Anterior cingulate cortex (tissue), 58 donors: ENCODE results near the gene VMO1.
A peak's percentile ranks its signal among the peaks of the same experiment; 100 is the strongest.
"Not testable (repeated sequence)": the region's sequence is repeated elsewhere in the genome, so short reads cannot be mapped to it uniquely, and the experiment has no call there.

Source experiments
- DNase-seq, 58 donors: peaks; one replicate each; lab custom pipeline; 2025; lab: John Stamatoyannopoulos, UW

Gene VMO1, protein sequence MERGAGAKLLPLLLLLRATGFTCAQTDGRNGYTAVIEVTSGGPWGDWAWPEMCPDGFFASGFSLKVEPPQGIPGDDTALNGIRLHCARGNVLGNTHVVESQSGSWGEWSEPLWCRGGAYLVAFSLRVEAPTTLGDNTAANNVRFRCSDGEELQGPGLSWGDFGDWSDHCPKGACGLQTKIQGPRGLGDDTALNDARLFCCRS

DNA sequence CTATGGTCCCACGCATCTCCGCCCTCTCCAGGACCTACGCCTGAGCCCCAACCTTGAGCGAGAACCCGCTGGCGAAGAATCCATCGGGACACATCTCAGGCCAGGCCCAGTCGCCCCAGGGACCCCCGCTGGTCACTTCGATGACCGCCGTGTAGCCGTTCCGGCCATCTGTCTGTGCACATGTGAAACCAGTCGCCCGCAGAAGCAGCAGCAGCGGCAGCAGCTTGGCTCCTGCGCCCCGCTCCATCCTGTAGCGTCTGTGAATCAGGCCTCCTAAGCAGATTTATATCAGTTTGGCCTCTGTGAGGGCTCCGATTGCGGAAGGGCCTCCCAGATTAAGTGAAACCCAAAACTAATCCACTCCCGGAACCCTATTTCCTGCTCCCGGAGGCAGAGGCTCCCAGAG lies at the start of gene VMO1:
Gene VMO1 (minus strand): TSS at position 259 of the 406 bp plus-strand sequence. CDS start 12 bp downstream, at position 247.
- DNase-seq: peak in 3 of 58 donors; percentile 4 to 12 (median 5)

DNA sequence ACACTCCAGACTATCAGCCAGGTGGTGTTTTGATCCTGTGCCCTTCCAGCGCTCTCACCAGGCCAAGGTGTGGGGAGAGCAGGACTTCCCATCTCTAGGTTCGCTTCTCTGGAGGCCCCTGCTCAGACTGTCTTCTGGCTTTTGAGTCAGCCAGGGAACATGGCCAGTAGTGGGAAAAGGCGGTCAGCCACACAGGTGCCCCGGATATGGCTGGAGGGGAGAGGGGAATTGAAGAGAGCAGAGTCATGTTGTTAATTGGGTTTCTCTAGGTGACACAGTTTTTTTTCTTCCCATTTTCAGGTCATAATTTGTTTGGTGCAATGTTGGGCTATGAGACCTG lies 48.5 kb upstream of the VMO1 start:
- DNase-seq: peak in 1 of 58 donors; percentile 29

DNA sequence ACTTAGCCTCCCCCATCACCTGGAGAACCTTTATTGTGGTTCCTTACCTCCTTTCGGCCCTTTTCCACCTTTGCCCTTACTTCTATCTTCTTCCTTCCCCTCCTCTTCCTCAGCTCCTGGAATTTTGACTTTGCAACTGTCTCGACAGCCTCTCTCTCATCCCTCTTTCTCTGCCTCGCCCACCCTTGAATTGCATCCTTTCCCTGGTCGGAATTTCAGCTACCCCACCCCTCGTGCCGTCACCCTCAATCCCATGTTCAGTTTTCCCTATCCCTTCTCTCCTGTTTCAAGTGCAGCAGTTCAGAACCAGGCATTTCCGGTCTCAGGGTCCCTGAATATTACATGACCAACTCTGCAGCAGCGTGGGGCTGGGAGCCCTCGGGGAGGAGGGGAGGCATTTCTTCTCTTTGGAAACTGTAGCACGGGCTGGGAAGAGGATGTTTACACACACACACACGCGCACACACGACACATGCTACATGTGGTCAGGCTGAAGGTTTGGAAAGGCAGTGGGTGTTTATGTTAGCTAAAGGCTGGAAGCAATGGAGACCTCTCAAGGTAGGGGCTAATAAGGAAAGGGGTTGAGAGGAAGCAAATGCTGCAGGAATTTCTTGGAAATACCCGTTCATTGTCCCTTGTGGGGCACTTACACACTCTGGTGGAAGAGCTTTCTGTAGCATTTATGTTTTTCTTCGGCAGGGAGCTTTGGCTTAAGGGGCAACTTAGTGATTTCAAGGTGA lies 47.9 kb upstream of the VMO1 start:
- DNase-seq: peak in 14 of 58 donors; percentile 14 to 44 (median 28)

DNA sequence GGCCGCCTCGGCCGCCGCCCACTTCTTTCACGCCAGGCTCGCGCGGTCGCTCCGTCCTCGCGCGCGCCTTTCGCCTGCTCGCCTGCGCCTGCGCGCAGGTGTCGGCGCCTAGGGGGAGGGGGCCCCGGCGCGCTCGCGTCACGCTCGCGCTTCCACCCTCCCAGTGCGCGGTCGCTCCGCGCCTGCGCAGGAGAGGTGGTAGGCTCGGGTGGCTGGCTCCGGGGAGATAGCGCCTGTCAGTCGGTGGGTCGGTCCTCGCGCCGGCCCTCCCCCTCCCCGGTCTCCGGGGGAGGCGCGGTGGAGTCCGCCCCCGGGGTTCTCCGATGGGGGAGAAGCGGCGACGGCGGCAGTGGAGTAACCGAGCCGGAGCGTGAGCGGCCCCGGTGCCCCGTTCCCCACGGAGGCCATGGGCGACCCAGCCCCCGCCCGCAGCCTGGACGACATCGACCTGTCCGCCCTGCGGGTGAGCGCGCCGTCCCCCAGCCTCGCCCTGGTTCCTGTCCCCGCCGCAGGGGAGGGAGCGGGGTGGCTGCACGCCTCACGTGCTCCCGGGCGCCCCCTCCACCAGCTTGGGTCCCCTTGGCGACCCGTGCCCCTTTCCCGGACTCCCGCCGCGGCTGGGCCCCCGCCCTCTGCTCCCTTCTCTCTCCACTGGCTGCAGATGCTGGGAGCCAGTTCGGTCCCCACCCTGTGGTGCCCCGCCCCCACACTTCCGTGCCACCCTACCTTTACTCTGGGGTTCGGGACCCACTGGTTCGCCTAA lies 47.2 kb upstream of the VMO1 start, which contains the start of gene MINK1:
Gene MINK1 (plus strand): TSS at position 163 of the 763 bp plus-strand sequence. CDS start 244 bp downstream, at position 407.
- DNase-seq: peak in 56 of 58 donors; percentile 26 to 91 (median 82)

DNA sequence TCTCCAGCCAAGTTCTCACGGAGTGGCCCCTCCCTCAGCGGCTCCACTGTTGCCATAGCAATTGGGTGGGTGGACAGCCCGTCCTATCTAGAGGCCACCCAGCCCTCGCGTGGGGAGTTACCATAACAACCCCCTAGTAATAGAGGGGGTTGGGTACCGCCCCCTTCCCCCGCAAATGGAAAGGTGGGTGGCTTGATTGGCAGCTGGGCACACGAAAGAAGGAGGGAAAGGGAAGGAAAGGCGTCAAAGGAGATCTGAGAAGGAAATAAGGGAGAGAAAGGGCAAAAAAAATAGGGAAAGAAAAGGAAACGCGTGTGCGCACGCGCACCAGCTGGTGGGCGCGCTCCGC lies 46.6 kb upstream of the VMO1 start:
- not testable (repeated sequence) for DNase-seq

DNA sequence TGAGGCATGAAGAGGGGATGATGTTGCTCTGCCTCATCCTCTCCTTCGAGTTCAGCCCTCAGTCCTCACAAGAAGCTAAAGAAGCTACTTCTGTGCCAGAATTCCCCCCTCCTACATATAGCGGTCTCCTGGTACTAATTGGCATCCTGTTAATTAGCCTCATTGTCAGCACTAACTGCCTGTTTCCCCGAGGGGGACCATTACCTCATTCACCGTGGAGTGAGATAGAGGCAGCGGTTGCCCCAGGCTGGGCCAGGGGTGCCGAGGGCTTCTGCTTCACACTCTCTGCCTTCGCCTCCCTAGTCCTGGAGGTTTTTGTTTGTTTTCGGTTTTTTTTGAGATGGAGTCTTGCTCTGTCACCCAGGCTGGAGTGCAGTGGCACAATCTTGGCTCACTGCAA lies 41.2 kb upstream of the VMO1 start:
- DNase-seq: no peak

DNA sequence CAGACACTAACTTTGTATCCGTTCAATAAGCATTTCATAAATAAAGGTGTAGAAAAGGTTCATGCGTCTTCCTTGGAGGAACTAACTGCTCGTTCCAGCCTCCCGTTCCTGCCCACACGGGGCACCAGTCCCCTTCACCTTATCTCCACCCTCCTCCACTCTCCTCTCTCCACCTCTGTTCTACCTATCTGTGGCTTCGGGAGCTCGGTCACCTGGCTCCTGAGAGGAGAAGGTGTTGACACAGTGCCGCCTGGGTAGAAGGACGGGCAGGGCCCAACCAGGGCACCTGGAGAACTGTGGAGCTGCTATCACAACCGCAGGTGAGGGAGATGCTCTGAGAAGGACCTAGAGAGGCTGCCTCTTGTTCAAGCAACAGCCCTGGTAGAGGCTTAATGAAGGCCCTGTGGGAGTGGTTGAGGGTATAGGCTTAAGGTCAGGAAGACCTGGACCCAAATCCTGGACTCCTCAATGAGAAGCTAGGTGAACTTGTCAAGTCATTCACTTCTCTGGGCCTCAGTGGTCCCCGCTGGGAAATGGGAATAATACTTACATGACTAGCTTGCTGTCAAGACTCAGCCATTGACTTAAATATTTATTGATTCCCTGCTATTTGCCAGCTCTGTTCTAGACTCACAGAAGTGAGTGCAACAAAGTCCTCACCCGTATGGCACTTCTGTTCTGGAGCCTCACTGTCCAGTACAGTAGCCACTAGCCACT lies 37.4 kb upstream of the VMO1 start:
- DNase-seq: no peak

DNA sequence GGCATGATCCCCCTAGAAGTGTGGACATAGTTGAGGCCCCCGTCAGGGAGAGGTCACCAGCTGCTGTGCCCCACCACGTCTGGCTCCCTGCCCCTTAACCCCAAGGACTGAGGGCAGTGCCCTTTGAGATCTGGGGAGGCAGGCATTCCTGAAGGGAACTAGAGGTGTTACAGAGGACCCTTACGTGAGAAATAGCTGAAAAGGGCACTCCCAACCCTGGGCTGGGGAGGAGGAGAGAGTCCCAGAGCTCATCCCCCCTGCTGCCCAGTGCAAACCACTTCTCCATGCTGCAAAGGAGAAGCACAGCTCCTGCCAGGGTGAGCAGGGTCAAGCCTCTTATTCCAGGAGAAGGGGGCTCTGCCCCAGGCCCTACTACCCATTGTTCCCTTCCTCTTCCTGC lies 36.7 kb upstream of the VMO1 start:
- no peak for DNase-seq

DNA sequence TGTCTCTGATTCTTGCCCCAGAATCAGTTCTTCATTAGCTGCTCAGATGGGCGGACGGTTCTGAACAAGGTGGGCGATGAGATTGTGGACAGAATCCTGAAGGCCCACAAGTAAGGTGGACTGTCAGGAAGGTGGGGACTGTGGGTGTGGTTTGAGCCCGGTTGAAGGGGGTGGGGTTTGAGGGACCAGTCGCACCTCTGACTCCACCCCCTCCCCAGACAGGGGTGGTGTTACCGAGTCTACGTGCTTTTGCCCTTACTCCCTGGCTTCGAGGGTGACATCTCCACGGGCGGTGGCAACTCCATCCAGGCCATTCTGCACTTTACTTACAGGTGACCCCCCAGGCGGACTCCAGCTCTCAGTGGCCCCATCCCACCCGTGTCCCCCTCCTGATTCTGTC lies 32.1 kb upstream of the VMO1 start:
- DNase-seq: no peak

DNA sequence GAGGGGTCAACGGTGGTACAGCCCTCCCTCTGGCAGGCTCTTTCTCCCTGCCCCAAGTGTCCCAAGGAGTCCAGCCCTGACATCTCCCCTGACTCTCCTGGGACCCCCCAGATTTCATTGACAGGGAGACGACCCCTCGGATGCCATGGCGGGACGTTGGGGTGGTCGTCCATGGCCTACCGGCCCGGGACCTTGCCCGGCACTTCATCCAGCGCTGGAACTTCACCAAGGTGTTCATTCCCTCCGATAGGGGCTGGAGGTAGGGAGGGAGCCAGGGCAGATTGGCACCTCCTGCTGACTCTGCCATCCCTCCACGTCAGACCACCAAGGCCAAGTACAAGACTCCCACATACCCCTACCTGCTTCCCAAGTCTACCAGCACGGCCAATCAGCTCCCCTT lies 30.7 kb upstream of the VMO1 start:
- no peak for DNase-seq

DNA sequence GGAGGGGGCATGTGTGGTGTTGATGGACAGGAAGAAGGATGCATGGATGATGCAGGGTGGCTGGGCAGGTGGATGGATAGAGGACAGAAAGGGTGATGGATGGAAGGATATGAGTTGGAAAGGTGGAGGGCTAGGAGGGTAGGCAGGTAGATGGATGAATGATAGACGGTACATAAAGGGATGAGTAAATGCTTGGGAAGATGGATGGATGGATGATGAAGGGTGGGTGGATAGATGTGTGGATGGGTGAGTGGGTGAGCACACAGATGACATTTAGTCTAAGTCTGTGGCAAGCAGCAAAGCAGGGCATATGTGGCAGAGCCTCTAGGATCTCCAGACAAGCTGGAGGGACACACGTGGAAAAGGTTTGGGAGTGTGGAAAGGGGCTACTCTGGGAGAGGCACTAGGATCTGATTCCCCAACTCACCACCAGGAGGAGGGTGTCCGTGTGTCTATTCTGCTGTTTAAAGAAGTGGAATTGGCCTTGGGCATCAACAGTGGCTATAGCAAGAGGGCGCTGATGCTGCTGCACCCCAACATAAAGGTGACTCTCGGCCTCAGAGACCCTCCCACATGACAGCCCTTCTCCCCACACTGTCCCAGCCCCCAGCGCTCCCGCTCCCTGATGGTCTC lies 29.0 kb upstream of the VMO1 start:
- no peak for DNase-seq

DNA sequence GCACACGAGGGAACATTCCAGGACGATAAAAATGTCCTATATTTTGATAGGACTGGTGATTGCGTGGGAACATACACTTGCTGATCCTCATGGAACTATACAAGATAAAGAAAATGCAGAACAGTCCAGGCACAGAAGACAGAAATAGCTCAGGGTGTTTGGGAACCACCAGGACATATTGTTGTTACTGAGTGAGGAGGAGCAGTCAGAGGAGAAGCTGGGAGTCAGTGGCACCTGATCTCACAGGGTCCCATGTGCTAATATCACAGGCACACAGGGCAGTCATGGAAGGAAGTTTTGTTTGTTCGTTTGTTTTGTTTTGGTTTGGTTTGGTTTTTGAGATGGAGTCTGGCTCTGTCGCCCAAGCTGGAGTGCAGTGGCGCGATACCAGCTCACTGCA lies 26.5 kb upstream of the VMO1 start:
- DNase-seq: no peak

DNA sequence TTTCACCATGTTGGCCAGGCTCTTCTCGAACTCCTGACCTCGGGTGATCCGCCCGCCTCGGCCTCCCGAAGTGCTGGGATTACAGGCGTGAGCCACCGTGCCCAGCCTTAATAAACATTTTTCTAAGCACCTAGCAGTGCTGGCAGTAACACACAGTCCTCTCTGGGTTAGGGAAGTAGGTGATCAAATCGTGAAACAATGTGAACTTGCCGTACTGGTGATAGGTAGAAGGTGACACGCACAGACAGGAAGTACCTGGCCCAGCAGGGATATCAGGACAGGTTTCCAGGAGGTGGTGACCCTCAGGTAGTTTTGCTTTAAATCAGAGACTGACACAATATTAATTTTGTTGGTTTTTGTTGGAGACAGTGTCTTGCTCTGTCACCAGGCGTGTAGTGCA lies 25.3 kb upstream of the VMO1 start:
- DNase-seq: no peak

DNA sequence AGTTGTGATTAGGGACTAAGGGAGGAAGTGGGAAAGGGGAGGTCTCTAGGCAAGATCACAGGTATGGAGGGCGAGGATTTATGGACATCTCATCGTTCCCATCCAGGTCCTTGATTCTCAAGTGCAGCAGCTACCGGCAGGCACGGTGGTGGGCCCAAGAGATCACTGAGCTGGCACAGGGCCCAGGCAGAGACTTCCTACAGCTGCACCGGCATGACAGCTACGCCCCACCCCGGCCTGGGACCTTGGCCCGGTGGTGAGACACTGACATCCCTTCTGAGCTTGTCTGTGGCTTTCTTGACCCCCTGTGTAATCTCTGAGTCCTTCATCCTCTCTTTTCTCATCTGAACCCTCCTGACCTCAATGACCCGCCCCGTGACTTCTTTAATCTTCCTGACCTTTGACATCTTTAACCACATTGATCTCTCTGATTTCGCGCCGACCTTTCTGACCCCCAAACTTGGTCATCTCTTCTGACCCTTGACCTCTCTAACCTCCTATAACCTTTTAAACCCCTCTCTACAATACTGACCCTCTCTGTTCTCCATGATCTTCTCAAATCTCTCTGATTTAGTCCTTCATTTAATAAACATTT lies 24.6 kb upstream of the VMO1 start:
- DNase-seq: no peak

DNA sequence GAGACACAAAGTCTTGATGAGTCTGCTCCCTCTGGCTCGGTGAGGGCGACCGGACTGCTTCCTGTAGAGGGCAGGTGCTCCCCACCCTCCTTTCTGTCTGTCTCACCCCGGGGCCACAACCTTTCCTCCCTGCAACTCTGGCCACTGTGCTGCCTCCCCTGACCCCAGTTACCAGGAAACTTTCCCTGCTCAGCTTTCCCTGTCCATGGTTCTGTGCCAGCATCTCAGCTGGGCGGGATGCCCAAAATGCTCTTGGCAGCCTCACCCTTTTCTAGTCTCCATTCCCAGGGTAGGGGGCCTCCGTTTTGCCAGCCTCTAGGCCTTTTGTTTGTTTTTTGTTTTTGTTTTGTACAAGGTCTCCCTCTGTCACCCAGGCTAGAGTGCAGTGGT lies 22.2 kb upstream of the VMO1 start:
- peak in 52 of 58 donors; percentile 19 to 83 (median 56) for DNase-seq

DNA sequence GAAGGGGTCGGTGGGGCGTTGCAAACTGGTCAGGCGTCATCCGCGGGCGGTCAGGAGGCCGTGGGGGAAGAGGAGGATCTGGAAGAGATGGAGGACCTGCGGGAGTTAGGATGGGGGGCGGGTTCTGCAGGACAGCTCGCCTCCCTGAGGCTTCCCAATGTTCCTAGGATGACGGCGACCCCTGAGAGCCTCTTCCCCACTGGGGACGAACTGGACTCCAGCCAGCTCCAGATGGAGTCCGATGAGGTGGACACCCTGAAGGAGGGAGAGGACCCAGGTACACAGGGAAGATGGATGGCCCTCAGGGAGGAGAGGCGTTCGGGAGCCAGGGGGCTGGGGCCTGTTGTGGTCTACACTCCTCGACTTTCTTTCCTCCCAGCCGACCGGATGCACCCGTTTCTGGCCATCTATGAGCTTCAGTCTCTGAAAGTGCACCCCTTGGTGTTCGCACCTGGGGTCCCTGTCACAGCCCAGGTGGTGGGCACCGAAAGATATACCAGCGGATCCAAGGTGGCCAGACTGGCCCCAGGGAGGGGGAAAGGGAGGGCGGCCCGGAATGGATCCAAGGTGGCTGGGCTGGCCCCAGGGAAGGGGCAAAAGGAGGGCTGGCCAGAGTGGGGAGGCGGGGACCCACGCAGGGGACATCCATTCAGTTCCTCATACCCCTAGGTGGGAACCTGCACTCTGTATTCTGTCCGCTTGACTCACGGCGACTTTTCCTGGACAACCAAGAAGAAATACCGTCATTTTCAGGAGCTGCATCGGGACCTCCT lies 21.6 kb upstream of the VMO1 start:
- DNase-seq: peak in 5 of 58 donors; percentile 20 to 33 (median 28)

DNA sequence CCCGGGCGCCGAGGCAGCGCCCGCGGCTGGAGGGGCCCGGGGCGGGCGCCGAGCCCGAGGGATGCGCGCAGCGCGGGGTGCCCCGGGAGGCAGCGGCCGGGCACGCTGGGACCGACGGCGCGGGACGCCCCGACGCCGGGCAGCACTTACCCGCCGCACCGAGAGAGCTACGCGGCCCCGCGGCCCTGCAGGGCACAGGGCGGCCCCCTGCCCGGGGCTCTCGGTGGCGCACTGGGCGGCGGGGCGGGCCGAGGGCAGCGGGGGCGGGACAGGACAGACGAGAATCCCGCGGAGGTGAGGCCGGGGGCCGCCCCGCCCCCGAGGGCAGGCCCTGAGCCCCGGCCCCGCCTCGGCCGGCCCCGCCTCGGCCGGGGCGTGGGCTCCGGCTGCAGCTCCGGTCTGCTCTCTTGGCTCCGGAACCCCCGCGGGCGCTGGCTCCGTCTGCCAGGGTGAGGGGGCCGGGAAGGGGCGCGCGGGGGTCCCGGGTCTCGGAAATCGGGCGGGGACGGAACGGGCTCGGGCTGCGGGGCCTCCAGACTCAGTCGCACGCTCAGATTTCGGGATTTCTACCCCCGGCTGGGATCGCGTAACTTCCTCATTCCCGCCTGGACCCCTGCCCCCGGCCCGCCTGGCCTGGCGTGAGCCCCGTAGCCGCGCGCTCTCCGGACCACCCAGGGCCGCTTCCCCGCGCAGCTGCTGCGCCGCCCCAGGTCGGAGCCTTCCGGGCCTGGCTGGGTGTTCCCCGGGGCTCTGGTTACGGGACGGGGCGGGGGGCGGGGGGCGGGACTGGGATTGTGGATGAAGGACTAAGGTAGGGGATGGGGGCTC lies 20.8 kb upstream of the VMO1 start, which contains the start of gene PLD2:
Gene PLD2 (plus strand): TSS at position 376 of the 828 bp plus-strand sequence. CDS start 621 bp downstream, outside the sequence.
- DNase-seq: peak in 52 of 58 donors; percentile 23 to 81 (median 62)

DNA sequence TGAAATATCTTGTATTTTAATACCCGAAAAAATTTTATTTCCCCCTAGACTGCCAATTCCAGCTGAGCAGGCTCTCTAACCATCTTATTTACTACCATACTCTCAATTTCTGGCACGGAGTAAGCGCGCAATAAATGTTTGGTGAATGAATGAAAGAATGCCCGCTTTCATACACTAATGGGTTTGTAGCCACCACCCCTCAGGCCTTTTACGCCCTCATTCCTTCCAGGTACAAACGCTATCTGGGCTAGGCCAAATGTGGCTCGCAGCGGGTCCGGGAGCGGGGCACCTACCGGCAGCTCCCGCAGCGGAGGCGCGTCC lies 20.3 kb upstream of the VMO1 start:
- DNase-seq: peak in 1 of 58 donors; percentile 22
